GM21619 (cell line): ENCODE measurements around the gene ULBP1.
"Not testable (repeated sequence)": the region's sequence is repeated elsewhere in the genome, so short reads cannot be mapped to it uniquely, and the experiment has no call there.

Experiments used
- ATAC-seq: cut with Tn5 transposase; IDR thresholded peaks from one replicate; pipeline ENCODE4 v1.9.1; 2021; ENCODE audit not compliant: unreplicated experiment

Gene ULBP1

GRCh38 chr6:149974394-149974793 lies 10.7 kb downstream of the ULBP1 start:
- ATAC-seq: not testable (repeated sequence)

- ATAC-seq: no peak
Measured at GRCh38 chr6:149974825-149975224, 11.1 kb downstream of the ULBP1 start.

- no peak for ATAC-seq
Measured at GRCh38 chr6:149975400-149975799, 11.7 kb downstream of the ULBP1 start.

GRCh38 chr6:149977221-149977620 lies 13.5 kb downstream of the ULBP1 start:
- no peak for ATAC-seq

GRCh38 chr6:149978610-149979009 lies 14.9 kb downstream of the ULBP1 start:
- ATAC-seq: no peak

GRCh38 chr6:149979293-149979692 lies 15.6 kb downstream of the ULBP1 start:
- ATAC-seq: no peak

GRCh38 chr6:149983145-149983544 lies 19.4 kb downstream of the ULBP1 start:
- no peak for ATAC-seq

- ATAC-seq: no peak
Measured at GRCh38 chr6:149984773-149985172, 21.0 kb downstream of the ULBP1 start.

- ATAC-seq: no peak
Measured at GRCh38 chr6:149985481-149985937, 21.8 kb downstream of the ULBP1 start.

GRCh38 chr6:149987602-149988107 lies 23.9 kb downstream of the ULBP1 start:
- no peak for ATAC-seq

- no peak for ATAC-seq
Measured at GRCh38 chr6:149988550-149989346, 25.0 kb downstream of the ULBP1 start.

- no peak for ATAC-seq
Measured at GRCh38 chr6:149990212-149990660, 26.5 kb downstream of the ULBP1 start.

GRCh38 chr6:149990661-149991471 lies 27.1 kb downstream of the ULBP1 start:
- ATAC-seq: no peak

GRCh38 chr6:149991472-149991795 lies 27.7 kb downstream of the ULBP1 start:
- ATAC-seq: not testable (repeated sequence)

- no peak for ATAC-seq
Measured at GRCh38 chr6:149991838-149992237, 28.1 kb downstream of the ULBP1 start.

GRCh38 chr6:149995235-149995750 lies 31.6 kb downstream of the ULBP1 start:
- ATAC-seq: no peak

GRCh38 chr6:149995971-149996370 lies 32.2 kb downstream of the ULBP1 start:
- ATAC-seq: no peak

- no peak for ATAC-seq
Measured at GRCh38 chr6:149999636-150000035, 35.9 kb downstream of the ULBP1 start.

- peak; percentile 39 for ATAC-seq
Measured at GRCh38 chr6:150001295-150002008, 37.7 kb downstream of the ULBP1 start.

- ATAC-seq: no peak
Measured at GRCh38 chr6:150002710-150003109, 39.0 kb downstream of the ULBP1 start.

GRCh38 chr6:150003599-150003998 lies 39.9 kb downstream of the ULBP1 start:
- ATAC-seq: not testable (repeated sequence)
